HTERT RPE-1 (cell line): ENCODE data around the gene PLPP2.

ENCODE experiments used
- in situ Hi-C: fragments of 300-500 bp; cut with MboI; formaldehyde crosslinking; loops from 4 replicates; pipeline ENCODE4 v1.14.3; 2020; ENCODE audit warnings: low sequenced_read_pairs

The PLPP2 gene

GRCh38 chr19:291006-291521 is at the start of gene PLPP2:
Gene PLPP2 (minus strand): TSS chr19:291403. CDS start chr19:291336, 67 bp downstream.
- in situ Hi-C loops: no loop called here

GRCh38 chr19:340620-341385 is 49.6 kb upstream of the PLPP2 start:
- in situ Hi-C loops: no loop called here

DNA sequence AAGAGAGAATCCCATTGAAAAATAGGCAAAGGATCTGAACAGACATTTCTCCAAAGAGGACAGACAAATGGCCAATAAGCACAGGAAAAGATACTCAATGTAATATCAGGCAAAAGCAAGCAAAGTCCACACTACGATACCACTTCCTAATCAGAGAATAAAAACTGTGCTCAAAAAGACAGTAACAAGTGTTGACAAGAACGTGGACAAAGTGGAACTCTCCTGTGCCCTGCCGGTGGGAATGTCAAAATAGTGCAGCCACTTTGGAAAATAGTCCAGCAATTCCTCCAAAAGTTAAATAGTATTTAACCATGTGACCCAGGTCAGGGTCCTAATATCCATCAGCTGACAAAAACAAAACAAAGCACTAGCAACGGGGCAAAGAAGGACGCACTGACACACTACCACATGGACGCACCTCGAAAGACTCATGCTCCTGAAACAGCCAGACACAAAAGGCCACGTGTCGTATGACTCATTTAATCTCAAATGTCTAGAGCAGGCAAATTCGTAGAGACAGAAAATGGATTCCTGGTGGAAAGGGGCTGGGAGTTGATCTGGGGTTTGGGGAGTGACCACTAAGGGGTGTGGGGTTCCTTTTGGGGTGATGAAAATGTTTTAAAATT is 48.2 kb upstream of the PLPP2 start:
- in situ Hi-C loops: no loop called here

DNA sequence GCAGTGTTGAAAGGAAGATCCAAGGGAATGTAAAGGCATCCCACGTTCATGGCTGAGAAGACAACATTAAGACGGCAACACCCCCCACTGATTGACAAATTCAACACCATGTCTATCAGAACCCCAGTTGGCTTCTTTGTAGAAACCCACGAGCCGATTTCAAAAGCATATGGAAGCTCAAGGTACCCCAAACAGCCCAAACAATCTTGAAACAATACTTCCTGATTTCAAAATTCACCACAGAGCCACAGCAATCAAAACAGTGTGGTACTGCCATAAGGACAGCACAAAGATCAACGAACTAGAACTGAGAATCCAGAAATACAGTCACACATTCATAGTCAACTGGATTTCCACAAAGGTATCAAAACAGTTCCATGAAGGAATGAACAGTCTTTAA is 47.2 kb upstream of the PLPP2 start:
- in situ Hi-C loops: no loop called here

DNA sequence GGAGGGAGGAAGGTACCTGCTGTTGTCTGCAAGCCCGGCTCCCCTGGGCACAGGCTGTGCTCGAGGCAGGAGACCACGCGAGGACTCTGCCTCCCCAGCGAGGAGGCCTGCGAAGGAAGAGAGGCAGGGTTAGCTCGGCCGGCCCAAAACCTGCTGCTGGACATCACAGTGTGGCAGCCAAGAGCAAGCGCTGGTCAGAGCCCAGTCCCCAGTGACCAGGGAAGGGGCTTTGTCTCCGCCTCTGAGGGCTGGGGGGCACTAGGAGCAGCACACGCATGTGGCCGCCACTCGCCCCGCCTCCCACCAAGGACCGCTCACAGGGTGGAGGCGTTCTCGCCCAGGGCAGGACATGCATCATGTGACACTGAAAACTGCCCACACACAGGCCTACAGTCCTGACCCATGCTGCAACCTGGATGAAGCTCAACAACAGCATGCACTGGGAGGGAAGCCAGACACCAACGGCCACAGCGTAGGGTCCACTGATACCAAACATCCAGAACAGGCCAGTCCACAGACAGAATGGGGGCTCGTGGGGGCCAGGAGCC is 44.9 kb upstream of the PLPP2 start:
- in situ Hi-C loops: no loop called here

DNA sequence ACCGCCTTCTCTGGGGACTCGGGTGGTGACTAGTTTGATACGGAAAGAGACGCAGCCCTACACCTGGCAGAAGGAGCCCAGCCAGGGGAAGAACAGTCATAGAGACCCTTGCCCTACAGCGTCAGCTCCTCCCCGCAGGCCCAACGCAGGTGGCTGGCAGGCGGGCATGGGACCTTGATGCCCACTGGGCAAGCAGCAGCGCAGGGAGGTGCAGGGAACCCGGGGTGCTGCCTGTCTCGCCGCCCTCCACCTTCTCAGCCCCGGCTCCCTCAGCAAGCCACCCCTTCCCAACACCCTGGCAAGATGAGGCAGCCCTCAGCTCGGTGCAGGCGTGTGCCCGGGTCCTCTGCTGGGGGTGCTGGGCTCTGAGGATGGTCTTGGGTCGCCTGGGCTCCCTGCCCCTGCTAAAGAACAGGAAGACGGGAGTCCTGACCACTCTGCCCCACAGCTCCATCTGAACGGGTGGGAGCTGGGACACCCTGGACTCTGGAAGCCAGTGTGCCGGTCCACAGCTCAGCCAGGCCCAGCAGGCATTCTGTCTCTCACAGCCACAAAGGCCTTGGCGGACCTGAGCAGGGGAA is 44.4 kb upstream of the PLPP2 start:
- in situ Hi-C loops: no loop called here

DNA sequence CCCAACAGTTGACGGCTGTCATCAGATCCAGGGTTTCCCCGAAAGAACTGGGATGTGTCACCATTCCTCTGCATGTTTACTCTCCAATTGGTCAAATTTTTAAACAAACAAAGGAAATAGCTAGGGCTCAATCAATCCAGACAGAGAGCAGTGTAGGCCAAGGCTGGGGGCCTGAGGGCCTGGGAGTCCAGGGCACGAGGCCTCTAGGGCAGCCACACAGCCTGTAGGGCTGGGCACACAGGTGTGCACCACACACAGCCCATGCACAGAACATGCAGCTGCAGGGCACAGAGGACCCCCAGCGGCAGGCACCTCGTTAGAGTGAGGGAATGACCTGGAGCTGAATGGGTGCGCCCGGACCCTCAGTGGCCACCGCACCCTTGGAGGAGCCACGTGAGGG is 43.9 kb upstream of the PLPP2 start:
- in situ Hi-C loops: no loop called here

DNA sequence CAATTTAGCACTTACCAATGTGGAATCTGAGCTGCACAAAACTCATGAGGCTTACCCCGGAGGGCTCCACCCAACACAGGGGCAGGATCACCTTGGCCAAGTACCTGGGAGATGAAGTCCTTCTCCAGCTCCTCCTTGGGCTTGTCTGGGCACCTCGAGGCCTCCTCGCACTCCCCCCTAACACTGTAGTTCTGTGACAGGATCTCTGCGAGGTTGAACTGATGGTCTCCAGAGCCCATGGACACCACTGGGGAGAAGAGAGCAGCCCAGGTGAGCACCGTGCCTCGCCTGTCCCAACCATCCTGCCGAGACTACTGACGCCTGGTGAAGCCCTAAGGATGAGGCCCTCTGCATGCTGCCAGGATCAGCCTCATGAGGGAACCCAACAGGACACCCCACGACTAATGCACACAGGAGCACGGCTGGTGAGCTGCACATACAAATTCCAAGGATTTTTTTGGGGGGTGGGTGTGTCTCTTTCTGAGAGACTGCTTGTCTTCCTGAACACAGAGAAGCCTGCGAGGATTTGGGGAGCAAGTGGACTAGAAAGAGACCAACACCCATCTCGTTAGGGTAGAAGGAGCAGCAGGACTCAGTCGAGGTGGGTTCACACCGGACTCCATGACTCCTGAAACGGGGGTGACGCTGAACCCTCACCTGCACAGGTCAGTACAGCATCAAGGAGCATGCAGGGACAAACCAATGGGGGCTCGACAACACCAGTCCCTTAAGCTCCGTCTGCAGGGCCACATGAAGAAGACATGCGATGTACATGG is 43.3 kb upstream of the PLPP2 start:
- in situ Hi-C loops: no loop called here

- in situ Hi-C loops: no loop called here
These were observed 39.3 kb upstream of the PLPP2 start for GRCh38 chr19:330503-330902.

DNA sequence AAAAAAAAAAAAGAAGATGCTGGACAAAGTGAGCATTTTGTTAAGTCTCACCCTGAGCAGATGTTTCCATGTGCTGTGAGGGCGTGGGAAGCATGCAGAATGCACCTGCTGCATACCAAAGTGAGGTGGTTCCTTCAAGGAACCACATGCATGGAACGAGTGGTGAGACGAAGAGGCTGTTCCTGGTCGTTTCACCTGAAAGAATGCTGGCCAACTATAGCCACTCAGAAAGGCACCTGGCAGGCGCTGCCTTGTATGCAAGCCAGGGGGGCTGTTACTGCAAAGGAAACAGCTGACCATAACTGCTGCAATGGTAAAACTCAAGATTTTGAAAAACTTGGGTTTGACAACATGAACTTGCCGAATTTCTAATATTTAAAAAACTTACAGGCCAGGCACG is 38.7 kb upstream of the PLPP2 start:
- in situ Hi-C loops: no loop called here

DNA sequence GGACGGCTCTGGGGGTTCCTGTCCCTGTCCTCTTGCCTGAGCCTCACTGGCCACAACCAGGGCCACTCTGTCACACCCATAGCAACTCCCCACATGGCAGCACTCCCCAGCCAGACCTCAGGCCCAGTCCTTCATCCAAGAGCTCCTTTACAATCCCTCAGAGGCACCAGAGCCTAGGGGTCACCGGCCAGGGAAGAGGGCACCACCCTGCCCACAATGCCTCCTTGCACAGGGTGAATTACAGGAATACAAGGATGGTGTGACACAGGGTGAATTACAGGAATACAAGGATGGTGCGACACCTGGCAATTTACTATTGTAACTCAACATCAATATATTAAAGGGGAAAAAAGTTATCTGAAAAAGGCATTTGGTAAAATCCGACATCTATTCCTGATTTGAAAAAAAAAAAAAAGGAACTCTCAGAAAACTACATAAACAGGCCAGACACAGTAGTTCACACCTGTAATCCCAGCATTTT is 36.9 kb upstream of the PLPP2 start:
- in situ Hi-C loops: no loop called here

- in situ Hi-C loops: no loop called here
These were observed 36.3 kb upstream of the PLPP2 start for GRCh38 chr19:327291-328024.

DNA sequence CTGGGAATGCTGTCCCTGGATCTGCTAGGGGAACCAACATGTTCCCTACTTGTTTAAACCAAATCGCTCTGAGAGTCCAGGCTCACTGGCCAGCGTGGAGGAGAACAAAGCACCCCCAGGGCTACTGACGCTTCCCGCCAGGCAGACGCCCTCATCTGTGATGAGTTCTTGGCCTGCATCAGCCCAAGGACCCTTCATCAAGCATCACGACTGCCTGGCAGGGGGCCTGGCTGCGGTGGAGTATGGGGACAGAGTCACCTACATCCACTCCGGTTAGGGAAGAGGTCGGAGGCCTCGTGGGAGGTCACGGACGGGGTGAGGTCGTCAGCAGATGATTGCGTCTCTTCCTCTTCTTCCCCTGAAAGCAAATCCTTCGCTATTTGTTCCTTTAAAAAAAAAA is 35.7 kb upstream of the PLPP2 start:
- in situ Hi-C loops: no loop called here

GRCh38 chr19:325937-326565 is 34.8 kb upstream of the PLPP2 start:
- in situ Hi-C loops: no loop called here

DNA sequence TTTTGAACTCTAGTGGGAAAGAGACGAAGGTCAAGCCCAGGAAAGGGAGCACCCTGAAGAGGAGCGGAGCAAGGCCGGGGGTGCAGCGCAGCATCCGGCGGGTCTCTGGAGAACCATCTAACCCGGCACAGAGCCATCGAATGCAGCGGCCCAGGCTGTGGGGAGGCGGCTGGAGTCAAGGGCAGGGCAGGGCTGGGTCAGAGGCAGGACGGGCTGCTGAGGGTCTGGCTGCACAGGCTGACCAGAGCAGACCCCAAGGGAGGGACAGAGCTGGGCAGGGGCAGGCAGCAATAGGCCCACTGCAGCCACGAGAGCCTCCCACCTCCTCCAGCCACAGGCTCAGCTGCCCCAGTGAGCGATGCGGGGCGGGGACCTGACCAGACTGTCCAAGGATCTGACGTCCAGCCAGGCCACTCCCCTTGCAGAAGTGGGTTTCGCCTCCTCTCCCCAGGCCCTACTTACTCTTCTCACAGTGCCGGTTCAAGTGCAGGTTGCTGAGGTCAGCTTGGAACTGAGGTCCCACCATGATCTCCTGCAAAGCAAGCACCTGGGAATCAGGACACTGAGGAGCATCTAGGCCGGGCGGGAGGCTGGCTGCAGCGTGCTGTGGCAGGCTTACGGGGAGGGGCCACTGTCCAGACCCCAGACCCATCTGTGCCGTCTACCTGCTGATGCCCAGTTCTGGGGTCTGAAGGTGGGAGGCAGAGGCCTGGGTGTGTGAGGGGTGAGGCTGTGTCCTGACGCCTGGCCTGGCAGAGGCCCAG is 34.2 kb upstream of the PLPP2 start:
- in situ Hi-C loops: no loop called here

GRCh38 chr19:324716-325115 is 33.5 kb upstream of the PLPP2 start:
- in situ Hi-C loops: no loop called here

- in situ Hi-C loops: no loop called here
These were observed 31.4 kb upstream of the PLPP2 start for GRCh38 chr19:322616-323015.

DNA sequence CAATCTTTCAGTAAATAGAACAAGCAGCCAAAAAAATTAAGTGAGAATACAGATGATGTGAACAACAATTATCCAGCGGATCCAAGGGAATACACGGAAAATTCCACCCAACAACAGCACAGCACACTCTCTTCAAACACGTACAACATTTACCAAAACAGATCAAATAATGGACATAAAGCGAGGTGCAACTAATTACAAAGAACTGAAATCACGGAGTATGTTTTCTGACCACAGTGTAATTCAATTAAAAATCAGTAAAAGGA is 27.2 kb upstream of the PLPP2 start:
- in situ Hi-C loops: no loop called here
